Type B pancreatic cell (in vitro differentiated cells): ENCODE results near the gene TSNAXIP1. TPM values are rescaled to one million over a fixed set of nuclear protein-coding genes. Genes with fewer than 3 reads are reported as not detected.

Experiments
- DNase-seq: peaks from one replicate; pipeline ENCODE4 v3.0.0; 2021; ENCODE audit warnings: mixed read lengths; ENCODE audit not compliant: unreplicated experiment; ENCODE audit errors: extremely low spot score
- H3K27ac Mint-ChIP-seq: 2 replicates; pipeline ENCODE4 v1.8.0; 2021; ENCODE audit warnings: mild to moderate bottlenecking, mixed read lengths
- H3K27me3 Mint-ChIP-seq: 2 replicates; pipeline ENCODE4 v1.8.0; 2021; ENCODE audit warnings: mixed read lengths
- H3K36me3 Mint-ChIP-seq: 2 replicates; pipeline ENCODE4 v1.8.0; 2021; ENCODE audit warnings: mixed read lengths
- H3K4me1 Mint-ChIP-seq: one replicate; pipeline ENCODE4 v1.8.0; 2021; ENCODE audit warnings: mixed read lengths; ENCODE audit not compliant: unreplicated experiment
- H3K4me3 Mint-ChIP-seq: 2 replicates; pipeline ENCODE4 v1.8.0; 2021; ENCODE audit warnings: mild to moderate bottlenecking, mixed read lengths
- H3K9me3 Mint-ChIP-seq: 2 replicates; pipeline ENCODE4 v1.8.0; 2021; ENCODE audit warnings: mixed read lengths
- total RNA-seq: library from RNA; stranded (reverse); gene quantifications from 2 replicates; pipeline ENCODE4 v1.2.1, GENCODE V29; 2021; ENCODE audit warnings: low replicate concordance
- TF ChIP-seq, protein P1 (sequence below): fragments of 200-600 bp; sonication (generic); conservative IDR thresholded peaks from 2 replicates; pipeline ENCODE4 v1.5.0; 2021; ENCODE audit warnings: antibody characterized with exemption, mild to moderate bottlenecking

Gene TSNAXIP1
- total RNA-seq, 1 donor from 2014 or later, result 7.2 TPM

DNA sequence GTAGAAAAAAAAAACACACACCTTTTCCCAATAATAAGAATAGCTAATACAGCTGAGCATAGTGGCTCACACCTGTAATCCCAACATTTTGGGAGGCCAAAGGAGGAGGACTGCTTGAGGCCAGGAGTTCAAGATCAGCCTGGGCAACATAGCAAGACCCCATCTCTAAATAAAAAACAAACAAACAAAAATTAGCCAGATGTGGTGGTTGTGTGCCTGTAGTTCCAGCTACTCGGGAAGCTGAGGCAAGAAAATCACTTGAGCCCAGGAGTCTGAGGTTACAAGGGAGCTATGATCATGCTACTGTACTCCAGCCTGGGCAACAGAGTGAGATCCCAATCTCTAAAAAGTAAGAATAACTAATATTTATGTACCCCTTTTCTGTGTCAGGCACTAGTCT is 44.8 kb upstream of the TSNAXIP1 start:
- no peak overlapping the region for H3K4me3 Mint-ChIP-seq
- peaks cover 21% of the 10 kb centered on the region for H3K36me3 Mint-ChIP-seq
- no peak overlapping the region for H3K27ac Mint-ChIP-seq
- TF ChIP-seq, protein P1, sequence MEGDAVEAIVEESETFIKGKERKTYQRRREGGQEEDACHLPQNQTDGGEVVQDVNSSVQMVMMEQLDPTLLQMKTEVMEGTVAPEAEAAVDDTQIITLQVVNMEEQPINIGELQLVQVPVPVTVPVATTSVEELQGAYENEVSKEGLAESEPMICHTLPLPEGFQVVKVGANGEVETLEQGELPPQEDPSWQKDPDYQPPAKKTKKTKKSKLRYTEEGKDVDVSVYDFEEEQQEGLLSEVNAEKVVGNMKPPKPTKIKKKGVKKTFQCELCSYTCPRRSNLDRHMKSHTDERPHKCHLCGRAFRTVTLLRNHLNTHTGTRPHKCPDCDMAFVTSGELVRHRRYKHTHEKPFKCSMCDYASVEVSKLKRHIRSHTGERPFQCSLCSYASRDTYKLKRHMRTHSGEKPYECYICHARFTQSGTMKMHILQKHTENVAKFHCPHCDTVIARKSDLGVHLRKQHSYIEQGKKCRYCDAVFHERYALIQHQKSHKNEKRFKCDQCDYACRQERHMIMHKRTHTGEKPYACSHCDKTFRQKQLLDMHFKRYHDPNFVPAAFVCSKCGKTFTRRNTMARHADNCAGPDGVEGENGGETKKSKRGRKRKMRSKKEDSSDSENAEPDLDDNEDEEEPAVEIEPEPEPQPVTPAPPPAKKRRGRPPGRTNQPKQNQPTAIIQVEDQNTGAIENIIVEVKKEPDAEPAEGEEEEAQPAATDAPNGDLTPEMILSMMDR, result no peak
- H3K9me3 Mint-ChIP-seq, result no peaks in the 10 kb centered on the region
- H3K27me3 Mint-ChIP-seq, result no peaks in the 10 kb centered on the region
- peaks cover 4% of the 10 kb centered on the region for H3K4me1 Mint-ChIP-seq
- DNase-seq, result no peak

DNA sequence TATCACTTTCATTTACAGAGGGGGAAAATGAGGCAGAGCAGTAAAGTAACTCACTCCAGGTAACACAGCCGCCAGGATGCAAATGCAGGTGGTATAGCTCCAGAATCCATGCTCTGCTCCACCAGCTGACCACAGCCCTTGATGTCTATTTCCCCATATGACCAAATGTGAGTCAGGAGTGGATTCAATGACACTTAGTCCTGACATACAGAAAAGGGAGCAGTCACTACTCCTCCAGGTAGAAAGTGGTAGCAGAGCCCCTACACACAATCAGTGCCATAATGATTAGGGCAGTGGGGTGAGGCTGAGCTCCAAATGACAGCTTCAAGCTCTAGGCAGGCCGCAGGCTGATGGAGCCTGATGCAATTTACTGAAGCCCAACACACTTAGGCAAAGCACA is 44.3 kb upstream of the TSNAXIP1 start:
- Mint-ChIP-seq H3K9me3 (no peaks in the 10 kb centered on the region), H3K4me3 (no peak overlapping the region), H3K27me3 (no peaks in the 10 kb centered on the region), H3K4me1 (peaks cover 4% of the 10 kb centered on the region), H3K36me3 (peaks cover 21% of the 10 kb centered on the region), H3K27ac (no peak overlapping the region)
- no peak for DNase-seq
- TF ChIP-seq, protein P1, result no peak

DNA sequence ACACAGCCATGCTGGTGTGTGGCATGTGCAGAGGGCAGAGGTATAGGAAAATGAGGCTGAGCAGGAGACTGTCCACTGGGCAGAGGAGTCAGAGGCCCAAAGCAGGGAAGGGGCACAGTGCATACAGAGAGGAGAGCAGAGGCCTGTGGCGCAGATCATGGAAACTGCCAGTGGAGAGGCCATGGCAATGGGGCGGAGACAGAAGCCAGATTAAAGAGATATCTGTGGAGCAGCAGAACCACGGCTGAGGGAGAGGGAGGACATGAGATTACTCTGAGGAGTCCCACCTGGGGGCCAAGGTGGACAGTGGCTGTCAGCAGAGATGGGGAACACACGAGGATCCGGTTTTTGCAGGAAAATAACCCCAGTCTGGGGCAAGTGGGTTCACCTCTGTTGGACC is 43.6 kb upstream of the TSNAXIP1 start:
- peak overlapping the region; percentile 73 for H3K27ac Mint-ChIP-seq
- peaks cover 4% of the 10 kb centered on the region for H3K4me1 Mint-ChIP-seq
- peaks cover 21% of the 10 kb centered on the region for H3K36me3 Mint-ChIP-seq
- no peaks in the 10 kb centered on the region for H3K9me3 Mint-ChIP-seq
- H3K4me3 Mint-ChIP-seq, result no peak overlapping the region
- DNase-seq, result no peak
- no peaks in the 10 kb centered on the region for H3K27me3 Mint-ChIP-seq
- TF ChIP-seq, protein P1, result no peak

DNA sequence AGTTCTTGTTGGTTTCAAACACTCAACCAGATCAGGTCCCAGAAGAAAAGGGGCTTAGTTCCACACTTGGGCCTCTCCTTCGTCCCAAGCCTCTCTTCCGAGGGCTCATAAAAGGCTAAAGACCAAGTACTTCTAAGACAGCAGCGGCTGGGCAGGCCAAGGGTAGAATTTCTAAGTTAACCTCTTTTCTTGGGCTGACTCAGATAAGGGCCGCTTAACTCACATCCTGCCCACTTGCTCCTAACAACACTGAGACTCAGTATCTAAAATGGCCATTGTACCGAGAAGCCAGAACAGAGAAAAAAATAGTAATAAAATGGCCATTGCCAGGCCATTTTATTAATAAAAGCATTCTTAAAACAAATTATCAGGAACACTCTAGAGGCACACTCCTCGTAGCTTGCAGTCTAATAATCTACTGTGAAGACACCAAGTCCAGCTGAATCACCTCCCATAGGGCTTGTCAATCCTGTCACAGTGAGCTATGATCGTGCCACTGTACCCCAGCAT is 42.5 kb upstream of the TSNAXIP1 start:
- TF ChIP-seq, protein P1, result no peak
- peaks cover 21% of the 10 kb centered on the region for H3K36me3 Mint-ChIP-seq
- peaks cover 4% of the 10 kb centered on the region for H3K4me1 Mint-ChIP-seq
- no peak for DNase-seq
- H3K9me3 Mint-ChIP-seq, result no peaks in the 10 kb centered on the region
- no peak overlapping the region for H3K27ac Mint-ChIP-seq
- no peaks in the 10 kb centered on the region for H3K27me3 Mint-ChIP-seq
- no peak overlapping the region for H3K4me3 Mint-ChIP-seq

DNA sequence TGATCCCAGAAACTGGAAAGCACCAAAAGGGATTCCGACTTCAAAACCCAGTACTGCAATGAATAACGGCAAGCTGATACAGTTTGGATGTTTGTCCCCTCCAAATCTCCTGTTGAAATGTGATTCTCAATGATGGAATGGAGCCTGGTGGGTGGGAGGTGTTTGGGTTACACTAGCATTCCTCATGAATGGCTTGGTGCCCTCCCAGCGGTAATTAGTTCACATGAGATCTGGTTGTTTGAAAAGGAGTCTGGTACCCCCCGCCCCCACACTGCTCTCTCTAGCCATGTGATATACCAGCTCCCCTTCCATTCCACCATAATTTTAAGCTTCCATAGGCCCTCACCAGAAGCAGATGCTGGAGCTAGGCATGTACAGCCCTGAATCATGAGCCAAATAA is 40.4 kb upstream of the TSNAXIP1 start:
- no peak for DNase-seq
- Mint-ChIP-seq H3K27me3 (no peaks in the 10 kb centered on the region), H3K4me1 (peaks cover 4% of the 10 kb centered on the region), H3K9me3 (no peaks in the 10 kb centered on the region), H3K36me3 (peaks cover 24% of the 10 kb centered on the region), H3K4me3 (no peak overlapping the region), H3K27ac (no peak overlapping the region)
- TF ChIP-seq, protein P1, result no peak

DNA sequence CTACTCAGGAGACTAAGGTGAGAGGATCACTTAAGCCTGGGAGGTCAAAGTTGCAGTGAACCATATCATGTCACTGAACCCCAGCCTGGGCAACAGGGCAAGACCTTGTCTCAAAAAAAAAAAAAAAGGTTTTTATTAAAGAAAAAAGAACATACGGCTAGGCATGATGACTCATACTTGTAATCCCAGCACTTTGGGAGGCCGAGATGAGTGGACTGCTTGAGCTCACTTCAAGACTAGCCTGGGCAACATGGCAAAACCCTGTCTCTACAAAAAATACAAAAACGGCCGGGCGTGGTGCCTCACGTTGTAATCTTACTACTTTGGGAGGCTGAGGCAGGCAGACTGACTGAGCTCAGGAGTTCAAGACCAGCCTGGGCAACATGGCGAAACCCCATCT is 38.7 kb upstream of the TSNAXIP1 start:
- peaks cover 26% of the 10 kb centered on the region for H3K36me3 Mint-ChIP-seq
- H3K4me1 Mint-ChIP-seq, result peaks cover 4% of the 10 kb centered on the region
- H3K27me3 Mint-ChIP-seq, result no peaks in the 10 kb centered on the region
- H3K4me3 Mint-ChIP-seq, result no peak overlapping the region
- TF ChIP-seq, protein P1, result no peak
- H3K9me3 Mint-ChIP-seq, result no peaks in the 10 kb centered on the region
- no peak overlapping the region for H3K27ac Mint-ChIP-seq
- no peak for DNase-seq
